Measurements from ENCODE around the gene KCP.

DNA sequence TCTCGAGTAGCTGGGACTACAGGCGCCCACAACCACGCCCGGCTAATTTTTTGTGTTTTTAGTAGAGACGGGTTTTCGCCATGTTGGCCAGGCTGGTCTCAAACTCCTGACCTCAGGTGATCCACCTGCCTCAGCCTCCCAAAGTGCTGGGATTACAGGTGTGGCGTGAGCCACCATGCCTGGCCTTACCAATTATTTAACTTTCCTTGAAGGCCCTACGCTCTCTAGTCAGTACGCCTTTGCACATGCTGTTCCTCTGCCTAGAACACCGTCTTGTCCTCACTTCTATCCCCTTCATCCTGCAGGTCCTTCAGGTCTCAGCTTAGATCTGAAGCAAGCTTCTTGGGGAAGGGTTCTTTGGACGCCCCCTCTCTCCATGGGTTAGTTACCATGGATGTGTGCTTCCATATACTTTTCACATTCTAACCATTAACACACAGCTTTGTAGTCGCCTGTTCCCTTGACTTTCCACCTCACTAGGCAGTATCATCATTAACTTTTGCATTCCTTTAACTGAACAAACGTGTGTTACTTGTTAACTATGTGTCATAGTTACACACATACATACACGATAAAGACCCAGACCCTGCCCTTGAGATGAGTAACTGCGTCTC is 48.4 kb downstream of the KCP start:
- TF ChIP-seq, protein P1, sequence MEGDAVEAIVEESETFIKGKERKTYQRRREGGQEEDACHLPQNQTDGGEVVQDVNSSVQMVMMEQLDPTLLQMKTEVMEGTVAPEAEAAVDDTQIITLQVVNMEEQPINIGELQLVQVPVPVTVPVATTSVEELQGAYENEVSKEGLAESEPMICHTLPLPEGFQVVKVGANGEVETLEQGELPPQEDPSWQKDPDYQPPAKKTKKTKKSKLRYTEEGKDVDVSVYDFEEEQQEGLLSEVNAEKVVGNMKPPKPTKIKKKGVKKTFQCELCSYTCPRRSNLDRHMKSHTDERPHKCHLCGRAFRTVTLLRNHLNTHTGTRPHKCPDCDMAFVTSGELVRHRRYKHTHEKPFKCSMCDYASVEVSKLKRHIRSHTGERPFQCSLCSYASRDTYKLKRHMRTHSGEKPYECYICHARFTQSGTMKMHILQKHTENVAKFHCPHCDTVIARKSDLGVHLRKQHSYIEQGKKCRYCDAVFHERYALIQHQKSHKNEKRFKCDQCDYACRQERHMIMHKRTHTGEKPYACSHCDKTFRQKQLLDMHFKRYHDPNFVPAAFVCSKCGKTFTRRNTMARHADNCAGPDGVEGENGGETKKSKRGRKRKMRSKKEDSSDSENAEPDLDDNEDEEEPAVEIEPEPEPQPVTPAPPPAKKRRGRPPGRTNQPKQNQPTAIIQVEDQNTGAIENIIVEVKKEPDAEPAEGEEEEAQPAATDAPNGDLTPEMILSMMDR (IDR thresholded peaks at IDR 0.05), result no peak
- TF ChIP-seq POLR2A (IDR thresholded peaks at IDR 0.05), result no peak

Measured in esophagus squamous epithelium (tissue), 4 donors.